HG03565 (cell line): ENCODE data around the gene UNC13D.
A peak's percentile ranks its signal among the peaks of the same experiment; 100 is the strongest.
"Not testable (repeated sequence)": the region's sequence is repeated elsewhere in the genome, so short reads cannot be mapped to it uniquely, and the experiment has no call there.

ENCODE experiments used
- ATAC-seq: cut with Tn5 transposase; IDR thresholded peaks from one replicate; pipeline ENCODE4 v1.9.1; 2021; ENCODE audit warnings: mild to moderate bottlenecking, moderate library complexity; ENCODE audit not compliant: unreplicated experiment

The UNC13D gene

DNA sequence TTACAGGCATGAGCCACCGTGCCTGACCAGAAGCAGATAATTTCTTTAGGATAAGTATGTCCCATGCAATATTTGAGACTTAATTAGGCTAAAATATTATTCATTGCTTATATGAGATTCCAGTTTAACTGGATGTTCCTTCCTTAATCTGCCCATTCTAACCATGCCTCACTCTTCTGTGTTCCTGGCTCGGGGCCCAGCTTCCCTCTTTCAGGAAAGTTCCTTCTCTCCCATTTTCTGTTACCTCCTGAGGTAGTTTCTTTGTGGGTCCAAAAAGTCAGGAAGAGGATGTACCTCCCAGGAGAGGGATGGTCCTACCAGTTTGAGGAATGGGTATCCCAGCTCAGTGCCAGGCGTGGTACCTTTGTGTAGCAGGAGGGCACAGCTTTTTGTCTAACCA, 36.3 kb downstream of the UNC13D start:
- ATAC-seq: no peak

GRCh38 chr17:75806822-75807500, 37.2 kb downstream of the UNC13D start:
- no peak for ATAC-seq

DNA sequence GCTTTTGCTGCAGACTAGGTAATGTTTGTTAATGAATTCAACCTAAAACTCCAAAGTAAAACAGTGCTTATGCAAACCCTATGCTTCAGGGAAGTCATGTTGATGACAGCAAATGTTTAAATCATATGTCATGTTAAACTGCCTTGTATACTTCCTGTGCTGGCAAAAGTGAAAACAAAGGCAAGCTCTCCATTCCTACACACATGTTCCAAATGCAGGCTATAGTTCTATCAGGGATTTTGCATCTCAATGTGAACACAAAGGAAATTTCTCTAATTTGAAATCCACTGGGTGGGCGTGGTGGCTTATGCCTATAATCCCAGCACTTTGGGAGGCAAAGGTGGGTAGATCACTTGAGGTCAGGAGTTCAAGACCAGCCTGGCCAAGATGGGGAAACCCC, 40.3 kb downstream of the UNC13D start:
- ATAC-seq: no peak

- no peak for ATAC-seq
Measured at GRCh38 chr17:75799402-75799801, 44.8 kb downstream of the UNC13D start.

DNA sequence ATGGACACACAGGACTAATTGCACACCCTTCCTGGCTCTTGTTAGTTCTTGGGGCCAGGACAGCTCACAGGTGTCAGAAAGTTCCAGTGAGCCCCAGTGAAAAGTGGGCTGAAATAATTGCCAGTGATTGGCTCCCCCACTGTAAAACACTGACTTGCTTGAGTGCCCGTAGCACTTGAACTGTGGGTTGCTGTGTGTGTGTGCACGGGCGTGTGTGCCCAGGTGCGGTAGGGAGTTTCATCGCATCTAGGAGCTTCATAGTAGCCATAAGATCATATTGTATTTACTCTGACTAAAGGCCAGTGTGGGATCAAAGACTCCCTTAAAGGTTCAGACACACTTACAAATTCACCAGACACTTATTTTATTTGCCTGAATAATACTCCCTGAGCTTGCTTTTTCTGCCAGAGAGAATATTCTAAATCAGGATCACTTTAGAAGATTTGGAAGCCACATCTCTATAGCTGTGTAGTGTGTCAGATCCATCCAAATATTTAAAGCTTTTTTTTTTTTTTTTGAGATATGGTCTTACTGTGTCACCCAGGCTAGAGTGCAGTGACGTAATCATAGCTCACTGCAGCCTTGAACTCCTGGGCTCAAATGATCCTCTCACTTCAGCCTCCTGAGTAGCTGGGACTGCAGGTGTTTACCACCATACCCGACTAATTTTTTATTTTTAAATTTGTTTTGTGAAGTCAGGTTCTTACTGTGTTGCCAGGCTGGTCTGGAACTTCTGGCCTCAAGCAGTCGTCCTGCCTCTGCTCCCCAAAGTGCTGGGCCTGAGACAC, 48.2 kb downstream of the UNC13D start:
- no peak for ATAC-seq

- ATAC-seq: no peak
Measured at GRCh38 chr17:75793460-75793859, 50.7 kb downstream of the UNC13D start.

GRCh38 chr17:75791254-75791653, 53.0 kb downstream of the UNC13D start:
- ATAC-seq: no peak

DNA sequence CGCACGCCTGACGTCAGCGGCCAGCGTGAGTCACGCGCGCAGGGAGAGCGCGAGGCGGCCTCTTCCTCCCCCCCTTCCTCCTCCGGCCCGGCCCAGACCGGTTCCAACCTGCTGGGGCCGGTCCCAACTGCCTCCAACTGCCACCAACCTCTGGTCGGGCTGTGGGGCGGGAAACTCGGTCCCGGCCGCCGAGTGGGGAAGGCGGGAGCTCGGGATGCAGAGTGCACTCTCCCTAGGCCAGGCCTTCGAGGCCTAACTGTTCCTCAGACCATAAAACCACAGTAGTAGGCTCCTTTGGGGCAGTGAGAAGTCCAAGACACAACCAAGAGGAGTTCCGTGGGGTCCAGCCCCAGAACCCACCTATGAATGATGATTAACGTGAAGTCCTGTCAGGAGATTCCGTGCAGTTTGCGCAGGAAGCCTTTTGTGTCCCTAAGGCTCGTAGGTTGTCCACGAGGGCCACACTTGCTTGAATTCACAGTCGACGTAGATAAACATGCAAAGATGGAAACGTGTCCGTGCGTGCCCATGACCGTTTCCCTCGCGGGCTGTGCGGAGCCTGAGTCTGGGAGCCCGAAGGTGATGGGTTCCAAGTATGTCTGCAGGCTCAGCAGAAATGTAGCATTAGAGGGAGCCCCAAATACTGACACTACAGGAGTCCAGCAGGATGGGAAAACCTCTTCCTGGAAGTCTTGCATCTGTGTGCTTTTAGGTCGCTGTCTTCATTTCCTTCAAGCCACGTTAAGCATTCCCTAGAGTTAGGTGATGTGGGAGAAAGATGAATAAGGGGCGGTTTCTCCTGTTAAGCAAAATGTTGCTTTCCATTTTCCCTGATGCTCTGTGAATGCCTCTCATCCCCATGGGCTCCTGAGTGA, 59.0 kb downstream of the UNC13D start:
- peak; percentile 36 for ATAC-seq

GRCh38 chr17:75784473-75785015, 59.7 kb downstream of the UNC13D start, which contains the start of gene UNK:
Gene UNK (plus strand): TSS chr17:75784806. CDS start chr17:75784881, 75 bp downstream.
- ATAC-seq: peak; percentile 40

DNA sequence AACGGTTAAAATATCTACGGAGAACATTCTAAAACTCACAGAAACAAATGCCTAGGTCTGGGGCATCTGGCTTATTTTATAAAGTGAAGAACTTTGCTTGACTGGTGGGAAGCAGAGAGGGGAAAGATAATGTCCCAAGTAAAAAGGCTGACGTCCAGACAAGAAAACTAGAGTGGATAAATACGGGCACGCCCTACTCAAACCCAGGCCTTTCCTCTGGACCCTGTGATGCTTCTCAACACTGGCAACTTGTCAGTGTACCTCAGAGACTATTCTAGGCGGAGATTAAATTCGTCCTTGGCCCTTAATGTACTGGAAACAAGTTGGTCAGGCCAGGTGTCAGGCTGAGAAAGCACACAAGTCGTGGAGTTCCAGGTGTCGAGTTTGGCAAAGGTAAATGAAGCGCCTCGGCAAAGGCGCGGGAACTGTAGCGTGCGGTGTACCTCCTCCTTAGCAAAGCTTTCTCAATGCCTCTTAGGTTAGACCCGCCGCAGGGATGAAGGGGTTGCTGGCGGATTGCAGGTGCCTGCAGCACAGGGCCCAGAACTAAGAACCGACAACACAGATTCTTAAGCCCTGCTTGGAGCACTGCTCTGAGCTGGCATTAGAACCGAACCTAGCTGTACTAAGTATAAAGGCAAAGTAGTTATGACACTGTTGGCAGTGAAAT, 60.3 kb downstream of the UNC13D start:
- ATAC-seq: no peak

- no peak for ATAC-seq
Measured at GRCh38 chr17:75783069-75783783, 61.0 kb downstream of the UNC13D start.

DNA sequence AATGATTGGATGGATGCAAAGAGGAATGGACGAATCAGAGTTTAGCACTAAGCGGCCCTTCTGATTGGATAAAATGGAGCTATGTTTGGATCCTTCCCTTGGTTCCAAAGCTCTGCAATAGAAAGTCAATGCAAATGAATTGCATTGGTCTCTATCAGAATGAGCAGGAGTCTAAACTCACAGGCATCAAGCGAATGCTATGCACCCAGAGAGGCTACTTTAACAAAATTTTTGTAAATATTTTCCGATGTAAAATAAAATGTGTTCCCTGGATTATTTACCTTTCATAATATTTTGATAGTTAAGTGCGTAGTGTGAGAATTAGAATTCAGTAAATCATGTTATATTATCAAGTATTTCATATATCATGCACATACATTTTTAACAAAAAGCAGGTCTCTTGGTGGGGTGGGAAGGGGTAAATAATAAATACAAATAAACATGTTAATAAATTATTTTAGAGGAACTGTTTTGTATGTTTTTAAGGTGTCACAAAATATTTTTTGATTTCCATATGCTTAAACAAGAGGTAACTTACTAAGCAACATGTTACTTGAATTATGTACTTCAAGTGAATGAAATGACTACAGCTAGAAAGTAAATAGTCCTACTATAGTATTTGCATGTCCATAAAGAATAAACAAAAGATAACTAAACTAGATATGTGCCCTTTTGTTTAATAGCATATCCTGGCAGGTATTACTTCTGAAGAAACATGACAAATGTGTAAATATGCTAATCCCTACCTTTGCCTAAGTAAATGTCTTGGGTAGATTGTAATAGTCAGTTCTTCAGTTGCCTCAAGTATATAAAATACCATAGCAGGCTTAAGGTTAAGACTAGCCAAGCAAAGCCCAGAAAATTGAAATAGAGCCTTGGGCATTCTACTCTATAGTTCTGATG, 64.0 kb downstream of the UNC13D start:
- ATAC-seq: no peak

DNA sequence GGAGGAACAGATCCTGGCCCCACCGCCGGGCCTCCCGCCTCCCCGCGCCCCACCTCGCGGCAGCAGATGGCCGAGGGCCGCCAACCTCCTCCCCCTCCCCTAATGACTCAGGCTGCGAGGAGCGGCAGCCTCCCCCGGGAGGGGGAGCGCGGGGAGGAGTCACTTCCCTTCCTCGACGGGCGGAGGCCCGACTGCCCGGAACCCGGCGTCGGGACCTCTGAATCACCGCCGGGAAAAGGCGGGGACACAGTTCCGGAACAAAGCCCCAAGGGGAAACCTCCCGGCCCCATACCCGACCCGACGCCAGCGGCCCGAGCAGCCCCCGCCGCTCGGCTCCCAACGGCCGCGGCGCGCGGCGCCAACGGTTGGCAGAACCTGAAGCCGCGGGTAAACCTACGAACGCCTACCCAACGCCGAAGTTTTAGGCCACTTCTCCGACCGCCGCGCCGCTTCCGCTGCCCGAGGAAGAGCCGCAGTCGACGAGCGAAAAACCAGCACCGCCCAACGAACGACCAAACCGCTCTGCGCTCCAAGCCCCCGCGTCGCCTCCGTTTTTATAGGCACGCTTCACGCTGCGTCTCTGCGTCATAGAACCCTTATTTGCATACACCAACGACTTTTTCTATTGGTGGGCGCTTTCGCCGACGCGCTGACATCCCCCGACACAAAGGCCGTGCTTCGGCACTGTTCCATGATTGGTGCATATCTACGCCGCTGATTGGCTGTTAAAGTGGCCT, 64.8 kb downstream of the UNC13D start:
- peak; percentile 58 for ATAC-seq

DNA sequence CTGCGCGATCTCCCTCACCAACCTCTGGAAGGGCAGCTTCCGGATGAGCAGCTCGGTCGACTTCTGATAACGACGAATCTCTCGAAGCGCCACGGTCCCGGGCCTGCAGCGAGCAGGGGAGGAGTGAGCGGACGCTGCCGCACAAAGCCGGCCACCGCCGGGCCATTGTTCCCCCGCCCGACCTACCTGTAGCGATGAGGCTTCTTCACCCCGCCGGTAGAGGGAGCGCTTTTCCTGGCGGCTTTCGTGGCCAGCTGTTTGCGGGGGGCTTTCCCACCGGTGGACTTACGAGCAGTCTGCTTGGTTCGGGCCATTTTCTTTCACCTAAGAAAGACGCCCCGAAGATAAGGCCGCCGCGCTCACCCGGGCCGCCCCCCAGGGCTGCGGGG, 65.3 kb downstream of the UNC13D start:
- no peak for ATAC-seq

GRCh38 chr17:75778066-75778860, 65.9 kb downstream of the UNC13D start:
- not testable (repeated sequence) for ATAC-seq

DNA sequence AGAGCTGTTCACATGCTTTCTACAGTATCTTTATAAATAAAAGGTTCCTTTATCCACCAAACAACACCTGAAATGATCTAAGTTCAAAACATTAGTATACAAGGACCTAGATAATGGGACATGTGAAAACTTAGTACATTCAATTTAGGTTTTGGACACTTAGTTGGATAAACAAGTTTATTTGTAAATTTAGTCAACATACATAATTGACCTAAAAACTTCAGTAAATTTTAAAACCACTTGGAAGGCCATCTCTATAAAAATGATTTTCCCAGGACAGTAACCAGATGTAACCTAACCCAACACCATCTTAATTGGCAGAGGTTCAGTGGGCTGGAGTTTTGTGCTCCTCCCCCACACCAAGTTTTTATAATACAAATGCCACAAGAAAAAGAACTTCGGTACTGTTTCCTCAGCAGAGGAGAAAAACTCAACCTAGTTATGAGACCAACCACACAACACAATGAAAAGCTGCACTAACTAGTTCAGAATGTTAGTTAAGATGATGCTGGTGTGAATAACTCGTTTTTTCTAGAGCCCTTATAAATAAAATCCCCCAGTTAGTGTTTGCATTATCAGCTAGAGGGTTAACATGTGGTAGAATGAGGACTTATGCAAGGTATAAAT, 66.8 kb downstream of the UNC13D start:
- no peak for ATAC-seq
